ENCODE measurements around the gene DAB1. TPM values are rescaled to one million over a fixed set of nuclear protein-coding genes. Genes with fewer than 3 reads are reported as not detected.

DAB1 gene
- polyA plus RNA-seq, 3 donors, result not detected

GRCh38 chr1:57072401-57073110 is 351.3 kb downstream of the DAB1 start:
- Histone ChIP-seq H3K27me3 (ENCODE audit: control insufficient read depth in 2 of 2, insufficient read depth in 2 of 2, low read length in 2 of 2) (no peaks in the 10 kb centered on the region), H3K79me2 (ENCODE audit: insufficient read depth, low read length) (no peaks in the 10 kb centered on the region), H3K36me3 (replicated peaks in 1 of 2; ENCODE audit: control insufficient read depth in 1 of 2, insufficient read depth in 2 of 2, low read length in 2 of 2) (no peaks in the 10 kb centered on the region), H3K9ac (ENCODE audit: insufficient read depth, low read length, poor library complexity, severe bottlenecking) (no peak overlapping the region), H3K27ac (ENCODE audit: low read depth in 1 of 2, low read length in 2 of 2) (no peak overlapping the region), H3K4me2 (replicated peaks; ENCODE audit: extremely low read depth, low read length, poor library complexity, severe bottlenecking) (no peak overlapping the region), H2AFZ (ENCODE audit: insufficient read depth, low read depth, low read length, poor library complexity, severe bottlenecking) (no peak overlapping the region), H3K9me3 (replicated peaks in 1 of 2; ENCODE audit: control insufficient read depth in 1 of 2, insufficient read depth in 1 of 2, low read length in 2 of 2) (no peaks in the 10 kb centered on the region), H4K20me1 (ENCODE audit: insufficient read depth, low read length) (no peaks in the 10 kb centered on the region), H3K4me1 (ENCODE audit: control insufficient read depth in 1 of 2, insufficient read depth in 2 of 2, low read length in 2 of 2) (no peaks in the 10 kb centered on the region), H3K4me3 (replicated peaks in 1 of 3; ENCODE audit: low read depth in 2 of 3, low read length in 3 of 3) (no peak overlapping the region)
- WGBS (ENCODE audit: insufficient coverage), result 97% methylated on average over 5 of the region's 8 CpGs
- Mint-ChIP-seq H3K36me3 (no peaks in the 10 kb centered on the region), H3K9me3 (peaks cover 0 to 2% (median 0%) of the 10 kb centered on the region in 7 donors), H3K4me3 (no peak overlapping the region), H3K4me1 (no peaks in the 10 kb centered on the region), H3K27me3 (ENCODE audit: low read depth in 3 of 3) (peaks cover 0 to 2% (median 1%) of the 10 kb centered on the region in 3 donors), H3K27ac (no peak overlapping the region)
- DNase-seq, result no peak
- intact Hi-C loops (cut with micrococcal nuclease), result no loop called here
- no peak for TF ChIP-seq CTCF (IDR thresholded peaks at IDR 0.05)

- Histone ChIP-seq H3K79me2 (ENCODE audit: insufficient read depth, low read length) (no peaks in the 10 kb centered on the region), H3K27ac (ENCODE audit: low read depth in 1 of 2, low read length in 2 of 2) (no peak overlapping the region), H3K9me3 (replicated peaks in 1 of 2; ENCODE audit: control insufficient read depth in 1 of 2, insufficient read depth in 1 of 2, low read length in 2 of 2) (no peaks in the 10 kb centered on the region), H4K20me1 (ENCODE audit: insufficient read depth, low read length) (no peaks in the 10 kb centered on the region), H2AFZ (ENCODE audit: insufficient read depth, low read depth, low read length, poor library complexity, severe bottlenecking) (no peak overlapping the region), H3K9ac (ENCODE audit: insufficient read depth, low read length, poor library complexity, severe bottlenecking) (no peak overlapping the region), H3K4me3 (replicated peaks in 1 of 3; ENCODE audit: low read depth in 2 of 3, low read length in 3 of 3) (no peak overlapping the region), H3K27me3 (ENCODE audit: control insufficient read depth in 2 of 2, insufficient read depth in 2 of 2, low read length in 2 of 2) (no peaks in the 10 kb centered on the region), H3K36me3 (replicated peaks in 1 of 2; ENCODE audit: control insufficient read depth in 1 of 2, insufficient read depth in 2 of 2, low read length in 2 of 2) (no peaks in the 10 kb centered on the region), H3K4me2 (replicated peaks; ENCODE audit: extremely low read depth, low read length, poor library complexity, severe bottlenecking) (no peak overlapping the region), H3K4me1 (ENCODE audit: control insufficient read depth in 1 of 2, insufficient read depth in 2 of 2, low read length in 2 of 2) (no peaks in the 10 kb centered on the region)
- intact Hi-C loops (cut with micrococcal nuclease), result no loop called here
- TF ChIP-seq CTCF (IDR thresholded peaks at IDR 0.05), result no peak
- Mint-ChIP-seq H3K4me1 (no peaks in the 10 kb centered on the region), H3K27ac (no peak overlapping the region), H3K9me3 (peaks cover 0 to 2% (median 0%) of the 10 kb centered on the region in 7 donors), H3K4me3 (no peak overlapping the region), H3K36me3 (no peaks in the 10 kb centered on the region), H3K27me3 (ENCODE audit: low read depth in 3 of 3) (peaks cover 0 to 1% (median 0%) of the 10 kb centered on the region in 3 donors)
- WGBS (ENCODE audit: insufficient coverage), result no CpG with 5 or more reads among the region's 3 CpGs
- no peak for DNase-seq
Measured at GRCh38 chr1:57067863-57068262, 356.0 kb downstream of the DAB1 start.

All from CD14-positive monocyte (primary cell).